Activated CD4-positive, alpha-beta T cell treated with anti-CD3 and anti-CD28 coated beads, Interleukin-2, amount 10 ng/mL, durations not matched to agents 7 days and 5 days (primary cell): Measurements from ENCODE around the gene SOHLH1. TPM values are rescaled to one million over a fixed set of nuclear protein-coding genes. Genes with fewer than 3 reads are reported as not detected.
"Not testable (repeated sequence)": the region's sequence is repeated elsewhere in the genome, so short reads cannot be mapped to it uniquely, and the experiment has no call there.

Source experiments
- CTCF ChIA-PET: fragments of 350-600 bp; sonication (Branson Sonifier 250); formaldehyde crosslinking; loops from one replicate; lab custom pipeline; 2021; ENCODE audit warnings: antibody characterized with exemption; lab: Charles Lee
- POLR2A ChIA-PET: fragments of 350-600 bp; sonication (Branson Sonifier 250); formaldehyde crosslinking; loops from one replicate; lab custom pipeline; 2021; ENCODE audit warnings: antibody characterized with exemption; lab: Charles Lee
- DNase-seq: peaks from one replicate; pipeline ENCODE4 v3.0.0-alpha.2; 2020
- H3K27ac Mint-ChIP-seq: one replicate; pipeline ENCODE4 v1.8.0; 2021; ENCODE audit warnings: mild to moderate bottlenecking, moderate library complexity, mixed read lengths
- H3K27me3 Mint-ChIP-seq: one replicate; pipeline ENCODE4 v1.8.0; 2021; ENCODE audit warnings: mixed read lengths
- H3K36me3 Mint-ChIP-seq: one replicate; pipeline ENCODE4 v1.8.0; 2021; ENCODE audit warnings: low read depth, mixed read lengths
- H3K4me1 Mint-ChIP-seq: one replicate; pipeline ENCODE4 v1.8.0; 2021; ENCODE audit warnings: mixed read lengths
- H3K4me3 Mint-ChIP-seq: one replicate; pipeline ENCODE4 v1.8.0; 2021; ENCODE audit warnings: mild to moderate bottlenecking, moderate library complexity, mixed read lengths
- H3K9me3 Mint-ChIP-seq: one replicate; pipeline ENCODE4 v1.8.0; 2021; ENCODE audit warnings: mixed read lengths
- total RNA-seq, 2 experiments: library from RNA; stranded (reverse); gene quantifications; one replicate each; pipeline ENCODE4 v1.2.3, GENCODE V29; 2021

Gene SOHLH1
- total RNA-seq, 2 experiments from 2014 or later = not detected

DNA sequence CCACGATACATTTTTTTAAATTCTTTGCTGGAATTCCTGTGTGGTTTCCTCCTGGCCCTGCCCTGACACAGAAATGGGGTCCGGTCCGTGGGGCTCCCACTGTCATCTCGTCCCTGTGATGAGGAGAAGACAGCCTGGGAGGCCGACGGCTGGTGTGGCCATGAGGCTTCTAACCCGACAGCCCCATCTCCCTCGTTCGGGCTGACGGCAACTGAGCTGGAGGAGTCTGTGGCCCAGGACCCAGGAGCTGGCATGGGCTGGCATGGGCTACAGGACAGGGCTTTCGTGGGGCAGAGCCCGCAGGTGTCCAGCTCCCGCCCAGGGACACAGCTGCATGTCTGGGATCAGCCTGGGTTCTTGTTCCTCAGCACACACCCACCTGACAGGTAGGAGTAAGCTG lies 22.4 kb downstream of the SOHLH1 start:
- H3K36me3 Mint-ChIP-seq = no peaks in the 10 kb centered on the region
- DNase-seq = no peak
- CTCF ChIA-PET = no interaction called here
- no peaks in the 10 kb centered on the region for H3K27me3 Mint-ChIP-seq
- no peaks in the 10 kb centered on the region for H3K4me1 Mint-ChIP-seq
- POLR2A ChIA-PET = no interaction called here
- H3K4me3 Mint-ChIP-seq = no peak overlapping the region
- H3K9me3 Mint-ChIP-seq = no peaks in the 10 kb centered on the region
- no peak overlapping the region for H3K27ac Mint-ChIP-seq

DNA sequence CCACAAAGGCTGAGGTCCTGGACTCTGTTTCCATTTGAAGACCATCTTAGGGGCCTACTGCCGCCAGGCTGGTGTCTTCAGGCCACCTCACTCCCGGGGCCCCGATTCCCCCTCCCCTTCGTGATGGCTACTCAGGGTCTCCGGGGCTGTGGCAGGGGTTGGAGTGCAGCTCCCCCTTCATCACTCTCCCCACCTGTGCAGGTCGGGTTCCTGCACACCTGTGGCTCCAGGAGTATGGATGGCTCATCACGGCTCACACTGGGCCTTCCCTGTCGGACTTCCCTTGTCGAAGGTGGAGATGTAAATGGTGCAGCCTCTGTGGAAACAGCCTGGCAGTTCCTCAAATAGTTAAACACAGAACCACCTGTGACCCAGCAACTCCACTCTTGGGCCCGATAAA lies 24.3 kb downstream of the SOHLH1 start:
- Mint-ChIP-seq H3K36me3 (no peaks in the 10 kb centered on the region), H3K4me3 (no peak overlapping the region), H3K27me3 (no peaks in the 10 kb centered on the region), H3K9me3 (no peaks in the 10 kb centered on the region), H3K4me1 (no peaks in the 10 kb centered on the region), H3K27ac (no peak overlapping the region)
- CTCF ChIA-PET = no interaction called here
- DNase-seq = no peak
- POLR2A ChIA-PET = no interaction called here

DNA sequence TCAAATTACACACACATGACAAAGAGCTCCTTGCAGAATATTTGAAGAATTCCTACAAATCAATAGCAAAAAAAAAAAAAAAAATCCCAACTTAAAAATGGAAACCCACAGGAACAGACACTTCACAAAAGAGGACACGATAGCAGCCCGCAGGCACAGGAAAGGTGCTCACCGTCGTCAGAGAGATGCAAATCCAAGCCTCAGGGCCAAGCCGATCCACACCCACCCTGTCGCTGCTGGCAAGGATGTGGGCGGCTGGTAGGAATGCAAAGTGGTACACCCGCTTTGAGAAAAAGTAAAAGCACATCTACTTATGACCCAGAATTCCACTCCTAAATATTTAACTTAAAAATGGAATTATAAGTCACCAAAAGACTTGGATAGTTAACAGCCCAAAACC lies 25.3 kb downstream of the SOHLH1 start:
- H3K27me3 Mint-ChIP-seq = no peaks in the 10 kb centered on the region
- no peaks in the 10 kb centered on the region for H3K9me3 Mint-ChIP-seq
- DNase-seq = no peak
- H3K36me3 Mint-ChIP-seq = no peaks in the 10 kb centered on the region
- H3K4me1 Mint-ChIP-seq = no peaks in the 10 kb centered on the region
- no peak overlapping the region for H3K4me3 Mint-ChIP-seq
- POLR2A ChIA-PET = no interaction called here
- H3K27ac Mint-ChIP-seq = no peak overlapping the region
- CTCF ChIA-PET = no interaction called here

DNA sequence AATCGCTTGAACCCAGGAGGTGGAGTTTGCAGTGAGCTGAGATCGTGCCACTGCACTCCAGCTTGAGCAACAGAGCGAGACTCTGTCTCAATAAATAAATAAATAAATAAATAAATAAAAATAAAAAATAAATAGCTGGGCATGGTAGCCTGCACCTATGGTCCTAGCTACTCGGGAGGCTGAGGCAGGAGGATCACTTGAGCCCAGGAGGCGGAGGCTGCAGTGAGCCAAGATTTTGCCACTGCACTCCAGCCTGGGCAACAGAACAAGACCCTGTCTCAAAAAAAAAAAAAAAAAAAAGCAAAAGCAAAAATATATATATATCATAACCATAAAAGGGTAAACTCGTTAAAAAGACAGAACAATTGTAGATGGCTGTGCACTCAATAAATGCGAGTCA lies 26.5 kb downstream of the SOHLH1 start:
- H3K4me1 Mint-ChIP-seq, H3K4me3 Mint-ChIP-seq, CTCF ChIA-PET, H3K36me3 Mint-ChIP-seq, H3K27ac Mint-ChIP-seq, H3K27me3 Mint-ChIP-seq, H3K9me3 Mint-ChIP-seq, POLR2A ChIA-PET, DNase-seq: not testable (repeated sequence)

DNA sequence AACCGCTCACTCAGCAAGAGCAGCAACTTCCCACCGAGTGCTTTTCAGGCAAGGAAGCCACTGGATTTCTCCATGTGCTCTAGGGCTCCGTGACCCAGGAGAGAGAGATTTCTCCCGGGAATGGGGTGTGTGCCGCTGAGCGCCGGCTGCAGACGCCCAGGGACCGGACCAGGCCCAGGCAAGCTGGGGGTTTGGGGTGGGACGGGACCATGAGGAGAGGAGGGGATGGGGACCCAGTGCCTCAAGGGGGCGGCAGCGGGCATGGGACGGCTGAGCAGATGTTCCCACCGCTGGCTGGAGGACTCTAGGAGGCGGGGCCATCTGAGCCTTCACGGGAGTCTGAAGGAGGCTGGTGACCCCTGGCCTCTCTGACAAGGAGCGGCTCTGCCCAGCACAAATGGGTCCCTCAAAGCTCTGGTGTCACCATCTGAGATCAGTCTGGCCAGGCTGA lies 27.7 kb downstream of the SOHLH1 start:
- H3K27me3 Mint-ChIP-seq = no peaks in the 10 kb centered on the region
- H3K4me3 Mint-ChIP-seq = no peak overlapping the region
- no peaks in the 10 kb centered on the region for H3K4me1 Mint-ChIP-seq
- no peaks in the 10 kb centered on the region for H3K9me3 Mint-ChIP-seq
- ChIA-PET POLR2A (no interaction called here), CTCF (no interaction called here)
- H3K27ac Mint-ChIP-seq = no peak overlapping the region
- no peaks in the 10 kb centered on the region for H3K36me3 Mint-ChIP-seq
- no peak for DNase-seq

DNA sequence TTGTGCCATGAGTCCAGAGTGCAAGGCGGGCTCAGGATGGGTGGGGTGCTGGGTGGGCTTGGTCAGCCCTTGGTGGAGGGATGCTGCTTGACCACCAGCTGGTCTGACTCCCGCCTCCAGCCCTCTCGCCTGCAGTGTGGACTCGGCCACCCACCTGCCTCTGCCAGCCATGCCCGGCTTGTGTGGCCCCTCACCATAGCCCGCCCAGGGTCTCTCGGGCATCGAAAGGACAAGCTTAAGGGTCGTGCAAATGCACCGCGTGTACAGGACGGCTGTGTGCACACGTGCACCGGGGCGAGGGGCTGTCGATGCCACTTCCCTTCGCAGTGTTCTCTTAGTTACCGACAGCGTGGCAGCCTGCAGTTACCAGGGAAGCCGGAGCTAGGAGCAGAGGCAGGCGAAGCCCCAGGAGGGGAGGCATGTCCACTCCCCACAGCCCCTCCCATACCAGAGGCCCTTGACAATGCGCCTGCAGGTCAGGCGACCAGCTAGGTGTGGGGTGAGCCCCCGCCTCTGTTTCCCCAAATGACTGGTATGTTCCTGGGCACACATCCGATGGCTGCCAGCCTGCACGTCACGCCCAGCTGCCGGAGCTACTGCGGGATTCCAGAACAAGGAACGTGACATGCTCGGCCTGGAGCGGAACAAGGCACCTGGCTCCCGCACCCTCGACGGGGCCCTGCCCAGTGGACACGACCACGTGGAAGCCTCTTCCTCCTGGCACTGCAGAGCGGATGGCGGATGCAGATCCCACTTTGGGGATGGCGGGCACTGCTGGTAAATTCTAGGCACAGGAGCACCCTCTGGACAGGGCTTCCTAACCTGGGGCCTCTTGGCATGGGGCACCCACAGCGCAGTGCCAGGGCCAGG lies 28.3 kb downstream of the SOHLH1 start:
- POLR2A ChIA-PET = no interaction called here
- Mint-ChIP-seq H3K36me3 (no peaks in the 10 kb centered on the region), H3K4me1 (no peaks in the 10 kb centered on the region), H3K27ac (no peak overlapping the region), H3K27me3 (no peaks in the 10 kb centered on the region), H3K9me3 (no peaks in the 10 kb centered on the region), H3K4me3 (no peak overlapping the region)
- CTCF ChIA-PET = no interaction called here
- no peak for DNase-seq

DNA sequence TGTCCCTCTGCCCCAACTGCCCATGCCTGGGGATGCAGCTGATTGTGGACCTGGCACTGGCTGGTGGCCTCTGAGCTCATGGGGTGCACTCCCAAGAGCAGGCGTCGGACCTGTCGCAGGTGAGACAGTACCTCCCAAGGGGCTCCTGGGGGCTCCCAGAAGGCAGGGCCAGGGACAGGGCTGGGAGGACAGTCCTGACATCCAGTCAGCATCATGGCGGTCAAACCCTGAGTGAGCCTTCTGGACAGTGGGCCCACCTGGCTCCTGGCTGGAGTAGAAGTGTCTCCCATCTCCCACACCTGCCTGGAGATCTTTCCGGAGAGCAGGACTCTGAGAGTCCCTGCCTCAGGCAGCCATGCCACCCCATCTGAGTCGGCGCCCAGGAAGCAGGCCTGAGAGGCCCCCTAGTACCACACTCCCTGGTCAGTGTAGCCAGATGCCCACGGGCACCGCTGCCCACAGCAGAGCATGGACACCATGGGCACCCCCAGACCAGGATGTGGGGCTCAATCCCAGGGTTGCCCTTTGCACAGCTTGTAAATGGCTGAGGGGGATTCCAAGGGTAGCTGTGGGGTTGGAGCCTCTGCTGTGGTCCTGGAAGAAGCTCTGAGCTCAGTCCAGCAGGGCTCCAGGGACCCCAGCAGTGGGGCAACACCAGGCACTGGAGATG lies 29.5 kb downstream of the SOHLH1 start:
- Mint-ChIP-seq H3K4me1 (no peaks in the 10 kb centered on the region), H3K27ac (no peak overlapping the region), H3K36me3 (no peaks in the 10 kb centered on the region), H3K9me3 (no peaks in the 10 kb centered on the region), H3K27me3 (no peaks in the 10 kb centered on the region), H3K4me3 (no peak overlapping the region)
- ChIA-PET POLR2A (no interaction called here), CTCF (no interaction called here)
- no peak for DNase-seq

DNA sequence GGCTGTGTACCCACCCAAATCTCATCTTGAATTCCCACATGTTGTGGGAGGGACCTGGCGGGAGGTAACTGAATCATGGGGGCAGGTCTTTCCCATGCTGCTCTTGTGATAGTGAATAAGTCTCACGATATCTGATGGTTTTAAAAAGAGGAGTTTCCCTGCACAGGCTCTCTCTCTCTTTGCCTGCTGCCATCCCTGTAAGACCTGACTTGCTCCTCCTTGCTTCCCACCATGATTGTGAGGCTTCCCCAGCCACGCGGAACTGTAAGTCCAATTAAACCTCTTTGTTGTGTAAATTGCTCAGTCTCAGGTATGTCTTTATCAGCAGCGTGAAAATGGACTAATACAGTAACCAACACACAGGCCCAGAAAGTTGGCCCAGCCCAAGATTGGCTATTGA lies 30.3 kb downstream of the SOHLH1 start:
- H3K4me3 Mint-ChIP-seq, H3K27me3 Mint-ChIP-seq, DNase-seq, POLR2A ChIA-PET, H3K27ac Mint-ChIP-seq, H3K36me3 Mint-ChIP-seq, H3K9me3 Mint-ChIP-seq, H3K4me1 Mint-ChIP-seq, CTCF ChIA-PET: not testable (repeated sequence)

DNA sequence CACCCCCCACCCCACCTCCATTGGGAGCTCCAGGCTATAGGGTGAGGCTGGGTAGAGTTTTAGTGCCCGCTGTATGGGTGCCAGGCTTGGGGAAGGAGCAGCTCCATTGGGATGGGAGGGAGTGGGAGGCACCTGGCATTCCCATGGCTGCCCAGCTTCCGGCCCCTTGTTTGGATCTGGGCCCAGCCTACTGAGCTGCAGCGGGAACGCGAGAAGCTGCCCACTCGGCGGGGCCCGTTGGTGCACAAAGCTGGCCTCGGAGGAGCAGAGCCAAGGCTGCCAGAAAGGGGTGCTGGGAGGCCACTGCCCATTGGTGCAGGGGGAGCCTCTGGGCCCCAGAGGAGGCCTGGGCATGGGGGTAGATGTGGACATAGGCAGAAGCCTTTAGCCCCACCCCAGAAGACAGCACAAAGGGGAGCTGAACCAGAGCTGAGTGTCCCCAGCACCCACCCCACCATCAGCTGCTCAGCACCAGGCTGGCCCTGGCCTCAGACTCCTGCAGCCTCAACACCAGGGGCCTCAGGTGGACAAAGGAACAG lies 31.7 kb downstream of the SOHLH1 start:
- Mint-ChIP-seq H3K9me3 (no peaks in the 10 kb centered on the region), H3K36me3 (no peaks in the 10 kb centered on the region), H3K4me1 (no peaks in the 10 kb centered on the region), H3K27me3 (no peaks in the 10 kb centered on the region), H3K4me3 (no peak overlapping the region), H3K27ac (no peak overlapping the region)
- POLR2A ChIA-PET = no interaction called here
- DNase-seq = no peak
- CTCF ChIA-PET = no interaction called here

DNA sequence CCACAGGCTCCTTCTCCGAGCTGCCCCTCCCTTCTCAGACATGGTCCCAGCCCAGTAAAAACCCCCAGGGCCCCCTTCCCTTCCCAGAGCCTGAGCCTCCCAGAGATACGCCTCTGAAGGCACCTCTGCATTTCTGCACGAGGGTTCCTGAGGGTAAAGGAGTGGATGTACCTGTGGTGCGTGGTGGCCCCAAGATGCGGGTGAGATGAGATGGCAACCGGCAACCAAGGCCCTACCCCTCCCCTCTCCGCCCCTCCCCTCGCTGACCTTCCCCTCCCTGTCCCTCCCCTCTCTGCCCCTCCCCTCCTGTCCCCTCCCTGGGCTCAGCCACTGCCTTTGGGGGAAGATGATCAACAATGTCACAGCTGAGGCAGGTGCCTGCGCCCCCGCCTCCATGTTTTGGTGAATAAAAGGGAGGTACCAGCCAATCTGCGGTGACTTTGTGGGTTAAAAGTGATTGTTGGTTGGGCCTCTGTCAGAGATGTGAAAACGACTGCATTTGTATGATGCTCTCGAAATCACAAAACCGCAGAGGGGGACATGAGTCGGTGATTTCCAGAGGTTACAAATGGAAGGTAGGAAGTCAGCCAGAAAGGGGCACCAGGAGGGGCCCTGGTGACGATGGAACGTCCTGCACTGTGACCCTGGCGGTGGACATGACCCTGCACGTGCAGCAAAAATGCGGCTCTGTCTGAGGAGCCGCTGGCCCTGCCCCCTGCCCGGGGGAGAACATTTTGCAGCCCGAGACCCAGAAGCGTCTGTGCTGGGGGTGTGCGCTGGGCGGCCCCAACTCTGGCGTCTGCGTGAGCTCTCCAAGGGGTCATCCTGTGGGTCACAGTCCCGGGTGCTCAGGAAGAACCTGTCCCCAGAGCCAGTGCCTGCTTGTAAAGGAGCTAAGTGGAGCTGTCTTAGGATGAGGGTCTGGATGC lies 32.5 kb downstream of the SOHLH1 start:
- Mint-ChIP-seq H3K27me3 (no peaks in the 10 kb centered on the region), H3K36me3 (no peaks in the 10 kb centered on the region), H3K9me3 (no peaks in the 10 kb centered on the region), H3K4me1 (no peaks in the 10 kb centered on the region), H3K4me3 (no peak overlapping the region), H3K27ac (no peak overlapping the region)
- CTCF ChIA-PET = no interaction called here
- no peak for DNase-seq
- POLR2A ChIA-PET = no interaction called here

DNA sequence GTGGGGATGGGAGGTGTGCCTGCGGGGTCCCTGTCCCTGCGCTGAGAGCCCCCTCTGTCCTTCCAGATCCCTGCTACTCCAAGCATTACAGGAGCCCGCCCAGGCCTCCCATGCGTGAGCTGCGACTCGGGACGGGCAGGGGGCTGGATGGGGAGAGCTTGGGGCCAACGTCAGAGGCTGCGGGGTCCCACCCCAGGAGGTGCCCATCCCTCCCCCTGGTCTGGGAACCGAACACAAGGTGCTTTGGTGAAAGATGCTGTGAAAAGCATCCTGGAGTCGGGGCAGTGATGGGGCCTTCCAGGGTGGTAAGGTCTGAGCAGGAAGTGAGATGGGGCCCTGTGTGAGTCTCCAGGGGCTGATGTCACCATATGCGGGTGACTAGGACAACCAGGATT lies 33.5 kb downstream of the SOHLH1 start:
- Mint-ChIP-seq H3K9me3 (no peaks in the 10 kb centered on the region), H3K4me1 (no peaks in the 10 kb centered on the region), H3K36me3 (no peaks in the 10 kb centered on the region), H3K4me3 (no peak overlapping the region), H3K27ac (no peak overlapping the region), H3K27me3 (no peaks in the 10 kb centered on the region)
- DNase-seq = no peak
- ChIA-PET POLR2A (no interaction called here), CTCF (no interaction called here)

DNA sequence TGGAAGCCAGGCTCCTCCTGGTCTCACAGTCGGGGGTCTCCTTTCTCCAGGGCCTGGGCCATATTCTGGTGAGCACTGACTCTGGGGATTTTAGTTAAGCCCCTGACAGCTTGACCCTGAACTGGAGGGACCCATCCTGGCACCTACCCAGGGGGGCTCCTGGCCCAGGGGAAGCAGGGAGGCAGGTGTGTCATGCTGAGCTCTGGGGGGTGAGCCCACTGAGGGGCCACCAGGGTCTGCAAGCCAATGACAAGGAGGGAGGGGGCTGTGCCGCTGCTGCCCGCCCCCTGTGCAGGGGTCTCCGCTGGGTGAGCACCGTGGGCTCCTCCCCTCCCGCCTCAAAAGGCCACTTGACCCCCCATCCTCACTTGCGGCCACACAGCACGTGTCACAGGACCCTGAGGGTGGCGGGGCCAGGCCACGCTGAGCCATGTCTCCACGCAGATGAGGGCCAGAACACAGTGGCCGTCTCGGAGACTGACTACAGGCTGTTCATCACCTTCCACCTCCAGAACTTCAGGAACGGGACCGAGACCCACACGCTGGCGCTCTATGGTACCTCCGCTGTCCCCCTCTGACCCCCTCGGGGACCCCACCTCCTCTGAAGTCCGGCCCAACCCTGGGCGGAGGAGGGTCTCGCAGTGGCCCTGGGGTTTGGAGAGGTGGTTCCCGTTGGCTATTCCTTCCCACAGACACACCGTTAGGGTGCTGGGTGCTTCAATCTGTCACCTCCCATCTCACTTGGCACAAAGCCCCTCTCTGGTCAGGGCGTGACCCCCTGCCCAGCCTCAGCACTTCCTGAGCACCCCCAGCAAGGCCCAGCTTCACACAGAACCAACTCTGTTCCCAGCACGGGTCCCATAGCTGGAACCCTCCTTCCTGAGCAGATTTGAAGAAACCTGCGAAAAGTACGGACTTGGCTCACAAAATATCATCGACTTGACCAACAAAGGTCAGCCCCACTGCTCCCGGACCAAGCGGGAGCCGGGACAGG lies 34.2 kb downstream of the SOHLH1 start:
- CTCF ChIA-PET = no interaction called here
- no peaks in the 10 kb centered on the region for H3K9me3 Mint-ChIP-seq
- no peaks in the 10 kb centered on the region for H3K4me1 Mint-ChIP-seq
- no peak for DNase-seq
- no peaks in the 10 kb centered on the region for H3K27me3 Mint-ChIP-seq
- H3K36me3 Mint-ChIP-seq = no peaks in the 10 kb centered on the region
- H3K27ac Mint-ChIP-seq = no peak overlapping the region
- POLR2A ChIA-PET = no interaction called here
- H3K4me3 Mint-ChIP-seq = no peak overlapping the region
